HUES6 (cell line): ENCODE measurements around the gene HCN2.
"Not testable (repeated sequence)": the region's sequence is repeated elsewhere in the genome, so short reads cannot be mapped to it uniquely, and the experiment has no call there.

Experiments
- H3K27ac ChIP-seq: 2 replicates; pipeline ENCODE4 v1.7.0; 2013; ENCODE audit warnings: low read depth, mild to moderate bottlenecking, low read length, inconsistent platforms
- H3K27me3 ChIP-seq: 2 replicates; pipeline ENCODE4 v1.6.1; 2013; ENCODE audit warnings: low read length; ENCODE audit not compliant: control insufficient read depth, insufficient read depth
- H3K36me3 ChIP-seq: 2 replicates; pipeline ENCODE4 v1.6.1; 2013; ENCODE audit warnings: low read length; ENCODE audit not compliant: control insufficient read depth, insufficient read depth
- H3K4me1 ChIP-seq: 2 replicates; pipeline ENCODE4 v1.6.1; 2013; ENCODE audit warnings: low read length; ENCODE audit not compliant: control insufficient read depth, insufficient read depth
- H3K4me3 ChIP-seq: 2 replicates; pipeline ENCODE4 v1.5.1; 2013; ENCODE audit warnings: low read depth, low read length
- H3K9ac ChIP-seq: one replicate; pipeline ENCODE4 v1.6.1; 2013; ENCODE audit warnings: mild to moderate bottlenecking, low read length
- H3K9me3 ChIP-seq: 2 replicates; pipeline ENCODE4 v1.6.1; 2013; ENCODE audit warnings: low read depth, low read length; ENCODE audit not compliant: control insufficient read depth, insufficient read depth

Gene HCN2

GRCh38 chr19:597406-598315, 8.0 kb downstream of the HCN2 start:
- H3K36me3 ChIP-seq, result no peaks in the 10 kb centered on the region
- no peak overlapping the region for H3K9ac ChIP-seq
- no peaks in the 10 kb centered on the region for H3K4me1 ChIP-seq
- no peak overlapping the region for H3K27ac ChIP-seq
- peaks cover 20% of the 10 kb centered on the region for H3K27me3 ChIP-seq
- H3K4me3 ChIP-seq, result no peak overlapping the region
- H3K9me3 ChIP-seq, result peaks cover 7% of the 10 kb centered on the region

- Histone ChIP-seq H3K4me3 (no peak overlapping the region), H3K36me3 (no peaks in the 10 kb centered on the region), H3K27ac (no peak overlapping the region), H3K9me3 (peaks cover 11% of the 10 kb centered on the region), H3K27me3 (no peaks in the 10 kb centered on the region), H3K4me1 (no peaks in the 10 kb centered on the region), H3K9ac (no peak overlapping the region)
Observed at GRCh38 chr19:601310-601709, 11.6 kb downstream of the HCN2 start.

- H3K27me3 ChIP-seq, result no peaks in the 10 kb centered on the region
- H3K36me3 ChIP-seq, result no peaks in the 10 kb centered on the region
- no peaks in the 10 kb centered on the region for H3K4me1 ChIP-seq
- H3K4me3 ChIP-seq, result no peak overlapping the region
- H3K27ac ChIP-seq, result no peak overlapping the region
- peaks cover 11% of the 10 kb centered on the region for H3K9me3 ChIP-seq
- no peak overlapping the region for H3K9ac ChIP-seq
Observed at GRCh38 chr19:601790-602189, 12.1 kb downstream of the HCN2 start.

- Histone ChIP-seq H3K27me3 (no peaks in the 10 kb centered on the region), H3K4me1 (no peaks in the 10 kb centered on the region), H3K9ac (no peak overlapping the region), H3K27ac (no peak overlapping the region), H3K9me3 (peaks cover 11% of the 10 kb centered on the region), H3K36me3 (no peaks in the 10 kb centered on the region), H3K4me3 (no peak overlapping the region)
Observed at GRCh38 chr19:602391-603301, 13.0 kb downstream of the HCN2 start.

GRCh38 chr19:603302-603639, 13.6 kb downstream of the HCN2 start:
- not testable (repeated sequence) for H3K36me3 ChIP-seq, H3K9ac ChIP-seq, H3K27ac ChIP-seq, H3K4me1 ChIP-seq, H3K4me3 ChIP-seq, H3K27me3 ChIP-seq
- H3K9me3 ChIP-seq, result peaks cover 11% of the 10 kb centered on the region

- H3K9ac ChIP-seq, H3K27me3 ChIP-seq, H3K4me1 ChIP-seq, H3K4me3 ChIP-seq, H3K36me3 ChIP-seq, H3K27ac ChIP-seq: not testable (repeated sequence)
- H3K9me3 ChIP-seq, result peaks cover 11% of the 10 kb centered on the region
Observed at GRCh38 chr19:603779-604178, 14.1 kb downstream of the HCN2 start.

GRCh38 chr19:604355-604754, 14.7 kb downstream of the HCN2 start:
- peaks cover 11% of the 10 kb centered on the region for H3K9me3 ChIP-seq
- H3K36me3 ChIP-seq, result no peaks in the 10 kb centered on the region
- H3K27me3 ChIP-seq, result no peaks in the 10 kb centered on the region
- no peaks in the 10 kb centered on the region for H3K4me1 ChIP-seq
- no peak overlapping the region for H3K27ac ChIP-seq
- no peak overlapping the region for H3K9ac ChIP-seq
- H3K4me3 ChIP-seq, result no peak overlapping the region

GRCh38 chr19:605061-605971, 15.6 kb downstream of the HCN2 start:
- not testable (repeated sequence) for H3K4me1 ChIP-seq, H3K9ac ChIP-seq, H3K36me3 ChIP-seq, H3K27me3 ChIP-seq, H3K27ac ChIP-seq, H3K4me3 ChIP-seq
- H3K9me3 ChIP-seq, result peaks cover 11% of the 10 kb centered on the region

GRCh38 chr19:607301-608154, 17.8 kb downstream of the HCN2 start:
- Histone ChIP-seq H3K27ac (no peak overlapping the region), H3K4me1 (peaks cover 9% of the 10 kb centered on the region; the same call in 1 of the 2 replicates), H3K9ac (no peak overlapping the region), H3K36me3 (no peaks in the 10 kb centered on the region), H3K27me3 (no peaks in the 10 kb centered on the region), H3K9me3 (0 out of 2 replicates have a peak, but pooled peaks cover 4% of the 10 kb centered on the region), H3K4me3 (no peak overlapping the region)
